HEK293 (cell line): ENCODE data around the gene TMEM62.
A peak's percentile ranks its signal among the peaks of the same experiment; 100 is the strongest.

Source experiments
- CTCF ChIA-PET: fragments of 350-600 bp; formaldehyde crosslinking; extraction: SDS; loops from one replicate; lab custom pipeline; 2021; ENCODE audit warnings: antibody characterized with exemption; lab: Yijun Ruan, JAX
- POLR2A ChIA-PET: fragments of 300-600 bp; formaldehyde crosslinking; extraction: SDS; loops from one replicate; lab custom pipeline; 2020; ENCODE audit warnings: antibody characterized with exemption, inconsistent platforms; lab: Yijun Ruan, JAX
- H3K27ac ChIP-seq: fragments of 200-500 bp; sonication (Bioruptor generic); 2 replicates; pipeline ENCODE4 v1.5.1; 2014; ENCODE audit warnings: low read depth, low read length, control low read depth, inconsistent platforms; ENCODE audit errors: extremely low read depth
- H3K36me3 ChIP-seq, 2 experiments: fragments of 200-500 bp in 1 of 2; sonication (Bioruptor generic) in 1 of 2; 1 replicate in 1 of 2; 2 replicates in 1 of 2; pipeline ENCODE4 v1.5.1; 2014 to 2017; ENCODE audit warnings: inconsistent platforms in 2 of 2, low read length in 2 of 2; ENCODE audit not compliant: control insufficient read depth in 2 of 2, insufficient read depth in 1 of 2
- H3K4me1 ChIP-seq: fragments of 200-500 bp; sonication (Bioruptor generic); 2 replicates; pipeline ENCODE4 v1.5.1; 2014; ENCODE audit warnings: mild to moderate bottlenecking, low read length, inconsistent platforms; ENCODE audit not compliant: control insufficient read depth, insufficient read depth
- H3K4me3 ChIP-seq: 2 replicates; pipeline ENCODE4 v1.5.1; 2011; ENCODE audit warnings: low read depth, mild to moderate bottlenecking, control low read depth, low read length, moderate library complexity
- H3K9me3 ChIP-seq: fragments of 200-500 bp; sonication (Bioruptor generic); 2 replicates; pipeline ENCODE4 v1.5.1; 2014; ENCODE audit warnings: low read depth, low read length, inconsistent platforms; ENCODE audit not compliant: control insufficient read depth, insufficient read depth
- OVOL3 ChIP-seq: fragments of 450-650 bp; formaldehyde crosslinking; IDR thresholded peaks from 2 replicates; pipeline ENCODE4 v1.5.1; 2016; ENCODE audit warnings: missing biosample characterization, missing genetic modification characterization
- PATZ1 ChIP-seq: fragments of 450-650 bp; formaldehyde crosslinking; IDR thresholded peaks from 2 replicates; pipeline ENCODE4 v1.5.1; 2016; ENCODE audit warnings: missing biosample characterization, missing genetic modification characterization
- PRDM10 ChIP-seq: fragments of 450-650 bp; formaldehyde crosslinking; IDR thresholded peaks from 2 replicates; pipeline ENCODE4 v1.5.1; 2016; ENCODE audit warnings: missing biosample characterization, missing genetic modification characterization
- YY1 ChIP-seq: fragments of 450-650 bp; formaldehyde crosslinking; IDR thresholded peaks from 2 replicates; pipeline ENCODE4 v1.5.1; 2018; ENCODE audit warnings: missing biosample characterization, missing genetic modification characterization
- ZBTB17 ChIP-seq: fragments of 450-650 bp; formaldehyde crosslinking; IDR thresholded peaks from 2 replicates; pipeline ENCODE4 v1.5.1; 2016; ENCODE audit warnings: missing biosample characterization, missing genetic modification characterization
- ZNF112 ChIP-seq: fragments of 450-650 bp; formaldehyde crosslinking; IDR thresholded peaks from 2 replicates; pipeline ENCODE4 v1.5.0; 2017; ENCODE audit warnings: missing biosample characterization, missing genetic modification characterization
- ZNF18 ChIP-seq: fragments of 450-650 bp; formaldehyde crosslinking; IDR thresholded peaks from 2 replicates; pipeline ENCODE4 v1.5.1; 2016; ENCODE audit warnings: missing biosample characterization, missing genetic modification characterization
- ZNF280C ChIP-seq: fragments of 450-650 bp; formaldehyde crosslinking; IDR thresholded peaks from 2 replicates; pipeline ENCODE4 v1.5.1; 2016; ENCODE audit warnings: missing biosample characterization, missing genetic modification characterization
- ZNF391 ChIP-seq: fragments of 450-650 bp; formaldehyde crosslinking; IDR thresholded peaks from 2 replicates; pipeline ENCODE4 v1.5.1; 2016; ENCODE audit warnings: low read depth, missing biosample characterization, missing genetic modification characterization, borderline replicate concordance
- ZNF426 ChIP-seq: fragments of 450-650 bp; formaldehyde crosslinking; IDR thresholded peaks from 2 replicates; pipeline ENCODE4 v1.5.1; 2017; ENCODE audit warnings: missing biosample characterization, missing genetic modification characterization, mild to moderate bottlenecking, inconsistent platforms, moderate library complexity
- ZNF529 ChIP-seq: fragments of 450-650 bp; formaldehyde crosslinking; IDR thresholded peaks from 2 replicates; pipeline ENCODE4 v1.5.1; 2017; ENCODE audit warnings: missing genetic modification characterization, missing biosample characterization; ENCODE audit not compliant: insufficient replicate concordance
- ZNF596 ChIP-seq: fragments of 450-650 bp; IDR thresholded peaks from 2 replicates; pipeline ENCODE4 v1.5.0; 2018; ENCODE audit warnings: missing biosample characterization, mild to moderate bottlenecking, missing genetic modification characterization, moderate library complexity
- ZNF654 ChIP-seq: fragments of 450-650 bp; formaldehyde crosslinking; IDR thresholded peaks from 2 replicates; pipeline ENCODE4 v1.5.1; 2016; ENCODE audit warnings: low read depth, missing biosample characterization, missing genetic modification characterization
- ZNF785 ChIP-seq: fragments of 450-650 bp; formaldehyde crosslinking; IDR thresholded peaks from 2 replicates; pipeline ENCODE4 v1.5.1; 2016; ENCODE audit warnings: missing biosample characterization, missing genetic modification characterization

The TMEM62 gene

GRCh38 chr15:43186003-43186353 lies 52.6 kb downstream of the TMEM62 start (continued):
- TF ChIP-seq PRDM10 (tag by site-specific recombination) (peak; percentile 48; the same call in 1 of the 2 replicates), ZNF280C (tag by site-specific recombination) (no peak), PATZ1 (tag by site-specific recombination) (peak; percentile 44; the same call in 1 of the 2 replicates), ZBTB17 (tag by site-specific recombination) (no peak)

GRCh38 chr15:43187544-43188155 lies 54.3 kb downstream of the TMEM62 start:
- POLR2A ChIA-PET, result no interaction called here
- H3K36me3 ChIP-seq, result peaks cover 13 to 59% of the 10 kb centered on the region in 2 experiments
- peaks cover 3% of the 10 kb centered on the region; the same call in 1 of the 2 replicates for H3K4me1 ChIP-seq
- H3K27ac ChIP-seq, result no peak overlapping the region
- TF ChIP-seq ZNF654 (tag by site-specific recombination) (peak; percentile 29), ZNF426 (tag by site-specific recombination) (no peak), ZNF596 (no peak)
- CTCF ChIA-PET, result interaction anchor here (0.6 to 1.4 kb wide), 2 partner anchors 27 to 36 kb away, joined by 4 to 7 read pairs; no protein-coding TSS in a partner anchor
- H3K4me3 ChIP-seq, result no peak overlapping the region
- no peaks in the 10 kb centered on the region for H3K9me3 ChIP-seq

- CTCF ChIA-PET, result no interaction called here
- POLR2A ChIA-PET, result no interaction called here
- Histone ChIP-seq H3K36me3 (peaks cover 26 to 60% of the 10 kb centered on the region in 2 experiments), H3K4me1 (peaks cover 3% of the 10 kb centered on the region; the same call in 1 of the 2 replicates), H3K27ac (no peak overlapping the region), H3K4me3 (no peak overlapping the region), H3K9me3 (no peaks in the 10 kb centered on the region)
- TF ChIP-seq ZNF596 (no peak), ZNF18 (tag by site-specific recombination) (no peak), YY1 (tag by site-specific recombination) (no peak), ZNF391 (tag by site-specific recombination) (no peak), ZNF785 (no peak), ZNF529 (no peak), OVOL3 (tag by site-specific recombination) (no peak), ZNF112 (tag by site-specific recombination) (no peak)
These were observed 55.9 kb downstream of the TMEM62 start for GRCh38 chr15:43189296-43189695.
